Ishikawa (cell line): ENCODE data around the gene DMPK.

ENCODE experiments used
- CEBPB ChIP-seq: IDR thresholded peaks from 2 replicates; pipeline ENCODE4 v1.6.1; 2012
- EGR1 ChIP-seq: IDR thresholded peaks from 2 replicates; pipeline ENCODE4 v1.6.1; 2012
- NFIC ChIP-seq: IDR thresholded peaks from 2 replicates; pipeline ENCODE4 v1.6.1; 2012
- TAF1 ChIP-seq: IDR thresholded peaks from 2 replicates; pipeline ENCODE4 v1.6.1; 2012; ENCODE audit warnings: low read depth, mild to moderate bottlenecking
- TEAD4 ChIP-seq: IDR thresholded peaks from 2 replicates; pipeline ENCODE4 v1.6.1; 2012

GRCh38 chr19:45767410-45767880, 14.8 kb downstream of the DMPK start:
- TF ChIP-seq NFIC (no peak), CEBPB (no peak), TAF1 (no peak), EGR1 (peak; percentile 87), TEAD4 (no peak)
